Ishikawa (cell line): ENCODE data around the gene ETNK2.

Source experiments
- CEBPB ChIP-seq: IDR thresholded peaks from 2 replicates; pipeline ENCODE4 v1.6.1; 2012
- CREB1 ChIP-seq: IDR thresholded peaks from 2 replicates; pipeline ENCODE4 v1.6.1; 2012; ENCODE audit warnings: low read depth
- EGR1 ChIP-seq: IDR thresholded peaks from 2 replicates; pipeline ENCODE4 v1.6.1; 2012
- EP300 ChIP-seq: IDR thresholded peaks from 2 replicates; pipeline ENCODE4 v1.6.1; 2012; ENCODE audit warnings: borderline replicate concordance
- FOXM1 ChIP-seq: IDR thresholded peaks from 2 replicates; pipeline ENCODE4 v1.6.1; 2012; ENCODE audit warnings: low read depth, borderline replicate concordance
- MAX ChIP-seq: IDR thresholded peaks from 2 replicates; pipeline ENCODE4 v1.6.1; 2012
- NFIC ChIP-seq: IDR thresholded peaks from 2 replicates; pipeline ENCODE4 v1.6.1; 2012
- RAD21 ChIP-seq: IDR thresholded peaks from 2 replicates; pipeline ENCODE4 v1.6.1; 2012; ENCODE audit warnings: low read depth
- REST ChIP-seq: IDR thresholded peaks from 2 replicates; pipeline ENCODE4 v1.6.1; 2012; ENCODE audit warnings: low read depth, mild to moderate bottlenecking
- TAF1 ChIP-seq: IDR thresholded peaks from 2 replicates; pipeline ENCODE4 v1.6.1; 2012; ENCODE audit warnings: low read depth, mild to moderate bottlenecking
- TCF12 ChIP-seq: IDR thresholded peaks from 2 replicates; pipeline ENCODE4 v1.6.1; 2012; ENCODE audit warnings: low read depth
- TEAD4 ChIP-seq: IDR thresholded peaks from 2 replicates; pipeline ENCODE4 v1.6.1; 2012
- USF1 ChIP-seq: IDR thresholded peaks from 2 replicates; pipeline ENCODE4 v1.6.1; 2012
- YY1 ChIP-seq: IDR thresholded peaks from 2 replicates; pipeline ENCODE4 v1.6.1; 2012; ENCODE audit warnings: low read depth
- ZBTB7A ChIP-seq: IDR thresholded peaks from 2 replicates; pipeline ENCODE4 v1.6.1; 2012; ENCODE audit warnings: low read depth

Gene ETNK2

GRCh38 chr1:204172404-204173029 is 20.7 kb upstream of the ETNK2 start:
- TF ChIP-seq MAX (no peak), REST (no peak), TAF1 (no peak), NFIC (no peak), EGR1 (no peak), TEAD4 (no peak), RAD21 (no peak)

- TF ChIP-seq YY1 (no peak), NFIC (no peak), EP300 (no peak), FOXM1 (peak; percentile 38; the same call in 1 of the 2 replicates), TAF1 (no peak), EGR1 (no peak), RAD21 (no peak), MAX (no peak), ZBTB7A (no peak), REST (no peak), TCF12 (0 out of 2 replicates have a peak, but pooled peaks have one; percentile 17), CREB1 (no peak), TEAD4 (peak; percentile 53), USF1 (no peak), CEBPB (peak; percentile 68)
These were observed 19.9 kb upstream of the ETNK2 start for GRCh38 chr1:204171751-204172178.

GRCh38 chr1:204170494-204171155 is 18.8 kb upstream of the ETNK2 start:
- TF ChIP-seq USF1 (no peak), EGR1 (no peak), NFIC (no peak), CEBPB (no peak), REST (no peak), TAF1 (no peak), RAD21 (no peak), MAX (no peak), EP300 (no peak), ZBTB7A (no peak), FOXM1 (no peak), TEAD4 (no peak), TCF12 (no peak), CREB1 (no peak), YY1 (no peak)

- TF ChIP-seq YY1 (no peak), FOXM1 (no peak), TCF12 (no peak), ZBTB7A (no peak), CEBPB (no peak), TAF1 (no peak), USF1 (no peak), EGR1 (no peak), EP300 (no peak)
These were observed 18.0 kb upstream of the ETNK2 start for GRCh38 chr1:204169858-204170257.
